HG02840 (cell line): Measurements from ENCODE around the gene CEACAM21.

Experiments used
- ATAC-seq: cut with Tn5 transposase; IDR thresholded peaks from one replicate; pipeline ENCODE4 v1.9.1; 2021; ENCODE audit warnings: mild to moderate bottlenecking, moderate library complexity, moderate number of reproducible peaks; ENCODE audit not compliant: unreplicated experiment, low FRiP score

The CEACAM21 gene

GRCh38 chr19:41575998-41576397, at the start of gene CEACAM21:
Gene CEACAM21, plus strand, starts transcription at chr19:41576166. Its CDS starts 109 bp downstream, at chr19:41576275.
- ATAC-seq, result no peak

- no peak for ATAC-seq
Measured at GRCh38 chr19:41527089-41527488, 48.9 kb upstream of the CEACAM21 start.

GRCh38 chr19:41528106-41528505, 47.9 kb upstream of the CEACAM21 start:
- ATAC-seq, result no peak

GRCh38 chr19:41529484-41530183, 46.3 kb upstream of the CEACAM21 start:
- no peak for ATAC-seq

- no peak for ATAC-seq
Measured at GRCh38 chr19:41530184-41530534, 45.8 kb upstream of the CEACAM21 start.

- ATAC-seq, result no peak
Measured at GRCh38 chr19:41530761-41531301, 45.1 kb upstream of the CEACAM21 start.

- no peak for ATAC-seq
Measured at GRCh38 chr19:41531438-41532311, 44.3 kb upstream of the CEACAM21 start.

- ATAC-seq, result no peak
Measured at GRCh38 chr19:41532526-41532925, 43.4 kb upstream of the CEACAM21 start.

GRCh38 chr19:41533671-41534215, 42.2 kb upstream of the CEACAM21 start:
- no peak for ATAC-seq

- ATAC-seq, result peak; percentile 69
Measured at GRCh38 chr19:41535029-41535622, 40.8 kb upstream of the CEACAM21 start.

- ATAC-seq, result no peak
Measured at GRCh38 chr19:41537789-41538188, 38.2 kb upstream of the CEACAM21 start.

- no peak for ATAC-seq
Measured at GRCh38 chr19:41540041-41540695, 35.8 kb upstream of the CEACAM21 start.

GRCh38 chr19:41541990-41542584, 33.9 kb upstream of the CEACAM21 start:
- ATAC-seq, result no peak

- ATAC-seq, result no peak
Measured at GRCh38 chr19:41542622-41543021, 33.3 kb upstream of the CEACAM21 start.

- no peak for ATAC-seq
Measured at GRCh38 chr19:41543582-41543981, 32.4 kb upstream of the CEACAM21 start.

GRCh38 chr19:41545547-41545946, 30.4 kb upstream of the CEACAM21 start:
- ATAC-seq, result no peak

GRCh38 chr19:41546386-41546789, 29.6 kb upstream of the CEACAM21 start:
- no peak for ATAC-seq

- no peak for ATAC-seq
Measured at GRCh38 chr19:41546961-41547360, 29.0 kb upstream of the CEACAM21 start.

GRCh38 chr19:41547569-41547968, 28.4 kb upstream of the CEACAM21 start:
- ATAC-seq, result no peak

- no peak for ATAC-seq
Measured at GRCh38 chr19:41548047-41548446, 27.9 kb upstream of the CEACAM21 start.
